Measurements from ENCODE around the gene FAM184A.

GRCh38 chr6:118921084-118921483, 157.4 kb downstream of the FAM184A start:
- TF ChIP-seq CTCF (conservative IDR thresholded peaks at IDR 0.05; ENCODE audit: low read length) (no peak), EZH2phosphoT487 (IDR thresholded peaks at IDR 0.05; ENCODE audit: borderline replicate concordance, low read depth, low read length) (no peak)

All from OCI-LY7 (cell line).